Vagina (tissue), 2 donors: ENCODE measurements around the gene ABHD8.

Experiments used
- POLR2A ChIP-seq, 2 donors: fragments of 450-650 bp; IDR thresholded peaks; one replicate each; pipeline ENCODE4 v1.6.1; 2017; ENCODE audit warnings: antibody characterized with exemption in 2 of 2, mild to moderate bottlenecking in 2 of 2, moderate library complexity in 2 of 2
- POLR2AphosphoS5 ChIP-seq, 2 donors: sonication (generic); formaldehyde crosslinking; IDR thresholded peaks; one replicate each; pipeline ENCODE4 v1.9.0; 2017; ENCODE audit warnings: antibody characterized with exemption in 2 of 2, mild to moderate bottlenecking in 2 of 2, low read depth in 1 of 2; ENCODE audit not compliant: insufficient read depth in 1 of 2
- TF ChIP-seq, protein P1 (sequence below), 3 experiments: fragments of 450-650 bp in 2 of 3; fragments of 200-600 bp in 1 of 3; sonication (generic) in 1 of 3; IDR thresholded peaks; one replicate each; pipeline ENCODE4 v1.5.1; 2017 to 2019; ENCODE audit warnings: antibody characterized with exemption in 3 of 3, mild to moderate bottlenecking in 2 of 3, moderate library complexity in 2 of 3

DNA sequence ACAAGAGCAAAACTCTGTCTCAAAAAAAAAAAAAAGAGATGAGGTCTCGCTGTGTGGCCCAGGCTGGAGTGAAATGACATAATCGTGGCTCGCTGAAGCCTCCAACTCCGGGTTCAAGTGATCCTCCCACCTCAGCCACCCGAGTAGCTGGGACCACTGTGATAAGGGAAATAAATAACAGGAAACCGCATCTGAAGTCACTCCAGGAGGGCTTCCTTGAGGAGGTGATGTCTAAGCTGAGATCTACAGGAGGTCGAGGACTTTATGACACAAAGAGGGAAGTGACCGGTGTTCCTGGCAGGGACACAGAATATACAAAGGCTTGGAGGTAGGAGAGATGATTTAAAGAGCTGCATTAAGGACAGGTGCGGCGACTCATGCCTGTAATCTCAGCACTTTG lies 48.6 kb downstream of the ABHD8 start:
- TF ChIP-seq, protein P1, sequence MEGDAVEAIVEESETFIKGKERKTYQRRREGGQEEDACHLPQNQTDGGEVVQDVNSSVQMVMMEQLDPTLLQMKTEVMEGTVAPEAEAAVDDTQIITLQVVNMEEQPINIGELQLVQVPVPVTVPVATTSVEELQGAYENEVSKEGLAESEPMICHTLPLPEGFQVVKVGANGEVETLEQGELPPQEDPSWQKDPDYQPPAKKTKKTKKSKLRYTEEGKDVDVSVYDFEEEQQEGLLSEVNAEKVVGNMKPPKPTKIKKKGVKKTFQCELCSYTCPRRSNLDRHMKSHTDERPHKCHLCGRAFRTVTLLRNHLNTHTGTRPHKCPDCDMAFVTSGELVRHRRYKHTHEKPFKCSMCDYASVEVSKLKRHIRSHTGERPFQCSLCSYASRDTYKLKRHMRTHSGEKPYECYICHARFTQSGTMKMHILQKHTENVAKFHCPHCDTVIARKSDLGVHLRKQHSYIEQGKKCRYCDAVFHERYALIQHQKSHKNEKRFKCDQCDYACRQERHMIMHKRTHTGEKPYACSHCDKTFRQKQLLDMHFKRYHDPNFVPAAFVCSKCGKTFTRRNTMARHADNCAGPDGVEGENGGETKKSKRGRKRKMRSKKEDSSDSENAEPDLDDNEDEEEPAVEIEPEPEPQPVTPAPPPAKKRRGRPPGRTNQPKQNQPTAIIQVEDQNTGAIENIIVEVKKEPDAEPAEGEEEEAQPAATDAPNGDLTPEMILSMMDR (IDR thresholded peaks at IDR 0.05), result no peak
- no peak for TF ChIP-seq POLR2A (IDR thresholded peaks at IDR 0.05)
- no peak for TF ChIP-seq POLR2AphosphoS5 (IDR thresholded peaks at IDR 0.05; ENCODE audit: insufficient read depth in 1 of 2, low read depth in 1 of 2)
